Fibroblast of skin of scalp (primary cell): ENCODE data around the gene RIMBP2.
"Not testable (repeated sequence)": the region's sequence is repeated elsewhere in the genome, so short reads cannot be mapped to it uniquely, and the experiment has no call there.

Source experiments
- DNase-seq: peaks from one replicate; pipeline ENCODE4 v3.0.0-alpha.2; 2013

The RIMBP2 gene

DNA sequence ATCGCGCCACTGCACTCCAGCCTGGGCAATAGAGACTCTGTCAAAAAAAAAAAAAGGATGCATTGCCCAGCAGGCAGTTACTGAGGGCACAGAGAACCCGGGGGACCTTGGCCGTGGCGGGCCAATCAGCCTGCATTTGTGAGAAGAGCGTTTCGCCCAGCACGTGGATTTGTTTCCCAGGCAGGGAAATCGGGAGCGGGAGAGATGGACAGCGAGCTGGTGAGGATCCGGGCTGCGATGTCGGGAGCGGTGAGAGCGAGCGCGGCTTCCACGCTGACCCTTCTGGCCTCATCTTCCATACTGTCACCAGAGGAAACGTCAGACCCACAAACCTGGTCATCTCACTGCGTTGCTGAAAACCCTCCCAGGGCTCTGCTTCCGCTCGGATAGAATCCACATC, 123.5 kb downstream of the RIMBP2 start:
- no peak for DNase-seq

DNA sequence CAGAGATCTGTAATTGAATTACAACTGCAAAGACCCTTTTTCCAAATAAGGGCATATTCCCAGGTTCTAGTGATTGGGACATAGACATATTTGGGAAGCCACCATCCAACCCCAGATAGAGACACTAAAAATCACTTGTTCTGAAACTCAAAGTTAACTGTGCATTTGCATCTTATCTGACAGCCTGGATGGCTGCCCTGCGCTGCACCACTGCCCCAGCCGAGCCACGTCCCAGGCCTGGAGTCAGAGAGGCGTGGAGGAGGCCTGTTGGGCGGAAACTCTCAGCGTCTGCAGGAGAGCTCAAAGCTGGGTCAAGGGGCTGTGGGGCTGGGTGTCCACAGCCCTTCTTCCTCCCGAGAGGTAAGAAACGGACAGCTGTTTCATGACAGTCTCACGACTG, 124.4 kb downstream of the RIMBP2 start:
- DNase-seq: no peak

DNA sequence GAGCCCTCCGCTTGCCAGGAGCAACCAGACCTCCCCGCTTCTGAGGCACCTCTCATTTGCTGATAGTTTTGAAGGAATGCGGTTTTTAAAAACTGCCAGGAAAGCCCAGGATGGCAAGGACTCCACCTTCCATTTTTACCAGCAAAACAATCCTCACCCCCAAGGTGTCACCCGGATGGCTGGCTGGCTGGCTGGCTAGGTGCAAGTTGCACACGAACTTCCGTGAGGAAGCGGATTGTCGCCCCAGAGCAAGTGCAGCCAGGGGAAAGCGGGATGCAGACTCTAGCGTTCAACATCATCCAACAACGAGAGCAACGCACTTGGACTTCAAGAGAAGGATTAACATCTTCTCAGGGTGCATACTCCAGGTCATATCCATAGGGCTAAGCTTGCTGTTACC, 125.4 kb downstream of the RIMBP2 start:
- no peak for DNase-seq

- no peak for DNase-seq
These were observed 126.4 kb downstream of the RIMBP2 start for GRCh38 chr12:130589540-130590317.

- no peak for DNase-seq
These were observed 127.2 kb downstream of the RIMBP2 start for GRCh38 chr12:130588696-130589539.

DNA sequence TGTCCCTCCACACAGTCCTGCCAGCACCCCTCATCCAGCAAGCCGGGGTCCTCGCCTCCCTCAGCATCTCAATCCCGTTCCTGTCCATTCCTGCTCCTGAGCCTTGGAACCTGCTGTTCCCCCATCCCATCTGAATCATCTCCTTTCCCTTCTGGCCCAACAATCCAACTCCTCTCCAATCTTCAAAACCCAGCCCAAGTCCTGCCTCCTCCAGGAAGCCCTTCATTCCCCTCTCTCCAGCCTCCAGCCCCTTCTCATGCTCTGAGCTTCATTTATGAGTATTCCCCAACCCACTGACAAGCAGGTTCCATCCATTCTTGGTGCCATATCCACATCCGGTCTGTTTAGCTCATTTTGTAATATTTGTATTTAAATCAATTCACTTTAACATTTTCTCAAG, 128.1 kb downstream of the RIMBP2 start:
- no peak for DNase-seq

DNA sequence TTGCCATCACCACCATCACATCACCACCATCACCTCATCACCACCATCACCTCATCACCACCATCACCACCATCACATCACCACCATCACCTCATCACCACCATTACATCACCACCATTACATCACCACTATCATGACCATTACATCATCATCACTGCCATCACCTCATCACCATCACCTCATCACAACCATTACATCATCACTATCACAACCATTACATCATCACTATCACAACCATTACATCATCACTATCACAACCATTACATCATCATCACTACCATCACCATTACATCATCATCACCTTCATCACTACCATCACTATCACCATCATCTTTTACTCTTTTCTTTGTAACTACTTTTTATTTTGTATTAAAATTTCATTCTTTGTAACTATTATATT, 131.6 kb downstream of the RIMBP2 start:
- DNase-seq: not testable (repeated sequence)

GRCh38 chr12:130583800-130584199, 132.3 kb downstream of the RIMBP2 start:
- no peak for DNase-seq

DNA sequence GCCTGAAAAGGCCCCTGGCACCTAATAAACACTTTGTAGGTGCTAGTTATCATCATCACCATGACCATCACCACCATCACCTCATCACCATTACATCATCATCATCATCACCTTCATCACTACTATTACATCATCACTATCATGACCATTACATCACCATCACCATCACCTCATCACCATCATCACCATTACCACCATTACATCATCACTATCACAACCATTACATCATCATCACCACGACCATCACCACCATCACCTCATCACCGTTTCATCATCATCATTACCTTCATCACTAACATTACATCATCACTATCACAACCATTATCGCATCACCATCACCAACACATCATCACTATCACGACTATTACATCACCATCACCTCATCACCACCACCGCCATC, 132.8 kb downstream of the RIMBP2 start:
- no peak for DNase-seq

DNA sequence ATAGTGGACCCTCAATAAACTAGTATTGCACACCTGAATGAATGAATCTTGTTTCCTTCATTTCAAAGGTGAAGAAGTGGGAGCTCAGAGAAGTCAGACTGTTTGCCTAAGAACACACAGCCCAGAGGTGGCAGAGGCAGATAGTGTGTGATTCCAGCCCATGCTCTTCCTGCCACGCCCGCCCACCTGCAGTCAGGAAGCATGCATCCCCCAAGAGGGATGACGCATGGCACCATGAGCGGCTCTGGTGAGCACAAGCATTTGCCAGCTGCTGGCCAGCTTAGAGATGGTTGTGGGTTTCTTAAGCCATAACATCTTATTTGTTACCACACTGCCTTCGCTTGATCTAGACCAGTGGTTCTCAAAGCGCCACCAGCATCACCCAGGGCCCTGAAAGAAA, 133.8 kb downstream of the RIMBP2 start:
- no peak for DNase-seq

DNA sequence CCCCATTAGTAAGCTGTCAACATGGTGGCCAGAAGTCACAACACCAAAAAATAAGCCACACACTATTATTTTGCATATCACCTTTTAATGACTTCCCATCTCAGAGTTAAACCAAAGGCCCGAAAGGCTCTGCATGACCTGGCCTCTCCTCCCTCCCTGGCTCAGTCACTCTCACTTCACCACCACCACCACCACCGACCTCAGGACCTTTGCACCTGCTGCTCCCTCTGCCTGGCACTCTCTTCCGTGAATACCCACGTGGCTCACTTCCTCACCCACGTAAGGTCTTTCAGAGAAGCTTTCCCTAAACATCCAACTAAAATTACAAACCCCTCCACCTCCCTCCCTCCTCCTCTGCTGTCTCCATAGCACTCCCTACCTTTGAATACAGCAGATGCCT, 134.3 kb downstream of the RIMBP2 start:
- DNase-seq: no peak

GRCh38 chr12:130579231-130579630, 136.9 kb downstream of the RIMBP2 start:
- no peak for DNase-seq

DNA sequence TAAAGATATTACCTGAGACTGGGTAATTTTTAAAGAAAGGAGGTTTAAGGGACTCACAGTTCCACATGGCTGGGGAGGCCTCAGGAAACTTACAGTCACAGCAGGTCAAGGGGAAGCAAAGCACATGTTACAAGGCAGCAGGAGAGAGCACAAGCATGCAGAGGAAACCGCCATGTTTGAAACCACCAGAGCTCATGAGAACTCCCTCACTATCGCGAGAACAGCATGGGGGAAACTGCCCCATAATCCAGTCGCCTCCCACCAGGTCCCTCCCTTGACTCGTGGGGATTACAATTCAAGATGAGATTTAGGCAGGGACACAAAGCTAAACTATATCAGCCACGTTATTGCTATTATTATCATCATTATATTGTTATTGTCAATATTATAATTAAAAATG, 138.7 kb downstream of the RIMBP2 start:
- DNase-seq: no peak

- no peak for DNase-seq
These were observed 139.7 kb downstream of the RIMBP2 start for GRCh38 chr12:130576371-130576816.

- no peak for DNase-seq
These were observed 141.7 kb downstream of the RIMBP2 start for GRCh38 chr12:130574402-130574801.

DNA sequence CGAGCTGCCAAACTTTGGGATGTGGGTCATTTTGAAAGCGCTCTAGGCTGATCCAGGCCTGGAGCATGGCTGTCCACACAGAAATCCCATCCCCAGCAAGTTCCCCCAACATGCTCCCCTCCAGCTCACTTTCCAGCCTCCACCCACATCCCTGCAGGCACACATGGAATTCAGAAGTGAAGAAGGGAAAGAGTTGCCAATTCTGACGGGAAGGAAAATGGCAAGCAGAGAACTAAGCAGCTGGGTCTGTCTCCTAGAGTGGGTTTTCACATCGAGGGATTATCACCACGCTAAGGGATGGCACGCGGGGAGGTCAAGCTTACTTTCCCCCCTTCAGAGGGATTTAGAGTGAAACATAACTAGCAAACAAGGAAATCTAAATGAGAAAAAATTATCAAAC, 142.3 kb downstream of the RIMBP2 start:
- DNase-seq: no peak

DNA sequence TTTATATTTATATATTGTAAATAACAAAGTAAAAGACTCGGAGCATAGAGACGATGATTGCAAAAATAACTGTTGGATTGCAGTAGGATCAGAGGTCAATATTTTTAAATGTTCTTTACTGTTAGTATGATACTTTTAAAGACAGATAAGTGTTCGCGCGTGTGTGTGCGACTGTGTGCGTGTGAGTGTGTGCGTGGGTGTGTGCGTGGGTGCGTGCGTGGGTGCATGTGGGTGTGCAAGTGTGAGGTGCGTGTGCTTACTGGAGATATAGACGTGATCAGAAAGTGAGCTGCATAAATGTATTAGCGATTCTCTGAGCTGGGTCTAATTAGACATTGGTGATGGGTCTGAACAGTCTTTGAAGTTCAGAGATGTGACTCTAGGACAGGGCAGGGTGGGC, 142.9 kb downstream of the RIMBP2 start:
- no peak for DNase-seq

DNA sequence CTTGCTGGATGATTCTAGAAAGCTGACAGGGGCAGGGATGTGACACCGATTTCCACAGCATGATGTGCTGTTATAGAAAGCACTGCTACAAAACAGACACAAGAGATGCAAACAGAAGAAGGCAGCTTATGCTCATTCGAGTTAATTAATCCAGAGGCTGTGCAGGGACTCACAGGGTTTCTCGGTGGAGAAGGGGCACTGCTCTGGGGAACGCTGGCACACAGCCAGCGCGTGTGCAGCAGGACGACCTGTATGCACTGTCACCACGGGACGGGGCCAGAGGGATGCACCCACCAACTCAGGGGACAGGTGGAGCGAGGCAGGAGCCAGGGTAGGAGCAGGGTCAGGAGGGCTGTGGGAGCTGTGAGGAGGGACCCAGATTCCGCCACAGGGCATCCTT, 143.5 kb downstream of the RIMBP2 start:
- no peak for DNase-seq

- no peak for DNase-seq
These were observed 144.4 kb downstream of the RIMBP2 start for GRCh38 chr12:130571734-130572133.

DNA sequence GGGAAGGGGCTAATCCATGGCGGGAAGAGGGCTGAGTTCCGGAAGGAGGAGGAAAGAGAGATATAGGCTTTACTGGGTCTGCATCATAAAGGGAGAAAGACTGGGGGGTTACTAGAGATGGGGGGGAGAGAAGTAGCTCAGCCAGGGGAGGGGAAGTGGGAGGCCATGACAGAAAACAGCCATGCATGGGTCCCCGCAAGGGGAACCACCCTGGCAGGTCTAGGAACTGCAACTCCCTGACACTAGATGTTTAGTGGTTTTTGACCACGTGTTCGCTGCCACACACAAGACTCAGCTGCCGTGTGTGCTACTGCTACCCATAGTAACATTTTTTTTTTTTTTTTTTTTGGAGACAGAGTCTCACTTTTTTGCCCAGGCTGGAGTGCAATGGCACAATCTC, 145.0 kb downstream of the RIMBP2 start:
- no peak for DNase-seq

GRCh38 chr12:130569521-130569920, 146.6 kb downstream of the RIMBP2 start:
- DNase-seq: no peak

DNA sequence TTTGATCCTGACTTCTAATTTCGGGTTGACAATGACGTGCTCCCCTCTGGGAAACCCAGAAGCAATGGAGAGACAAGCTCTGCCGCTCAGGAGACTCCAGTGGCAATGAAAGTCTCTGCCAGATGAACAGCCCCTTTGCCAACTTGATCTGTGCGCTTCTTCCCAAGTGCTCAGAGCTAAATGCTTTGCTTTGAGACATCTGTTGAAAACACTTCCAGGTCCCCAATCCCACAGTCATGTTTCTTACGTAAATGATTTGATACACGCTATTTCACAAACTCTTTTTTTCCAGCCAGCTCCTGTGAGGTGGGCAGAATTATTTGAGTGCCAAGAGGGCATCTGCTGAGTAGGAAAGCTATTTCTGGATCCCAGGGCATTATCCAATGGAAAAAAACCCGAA, 147.6 kb downstream of the RIMBP2 start:
- DNase-seq: no peak

GRCh38 chr12:130568041-130568440, 148.1 kb downstream of the RIMBP2 start:
- no peak for DNase-seq
